ENCODE results near the gene ABHD14A. TPM values are rescaled to one million over a fixed set of nuclear protein-coding genes. Genes with fewer than 3 reads are reported as not detected.

ABHD14A gene
- total RNA-seq, 4 donors from 2014 or later, result 3.9 to 11.6 (median 7.7) TPM

DNA sequence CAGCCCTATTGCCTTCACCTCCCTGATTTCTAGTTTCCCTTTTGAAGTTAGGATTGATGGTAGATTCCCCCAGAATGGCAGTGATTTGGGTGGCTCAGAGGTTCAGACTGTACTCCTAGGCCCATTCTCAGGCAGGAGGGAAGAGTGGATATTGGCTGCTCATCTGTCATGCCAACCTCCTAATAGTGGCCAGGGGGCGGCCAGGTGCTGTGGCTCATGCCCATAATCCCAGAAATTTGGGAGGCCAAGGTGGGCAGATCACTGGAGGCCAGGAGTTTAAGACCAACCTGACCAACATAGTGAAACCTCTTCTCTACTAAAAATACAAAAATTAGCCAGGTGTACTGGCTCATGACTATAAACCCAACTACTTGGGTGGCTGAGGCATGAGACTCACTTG is 44.4 kb upstream of the ABHD14A start:
- no peak for DNase-seq
- Histone ChIP-seq H3K9me3 (no peaks in the 10 kb centered on the region), H3K36me3 (peaks cover 0 to 32% (median 0%) of the 10 kb centered on the region in 3 donors), H3K27me3 (no peaks in the 10 kb centered on the region), H3K4me1 (no peaks in the 10 kb centered on the region), H3K4me3 (no peak overlapping the region), H3K27ac (no peak overlapping the region)
- no peak for TF ChIP-seq POLR2A (IDR thresholded peaks at IDR 0.05)
- TF ChIP-seq, protein P1, sequence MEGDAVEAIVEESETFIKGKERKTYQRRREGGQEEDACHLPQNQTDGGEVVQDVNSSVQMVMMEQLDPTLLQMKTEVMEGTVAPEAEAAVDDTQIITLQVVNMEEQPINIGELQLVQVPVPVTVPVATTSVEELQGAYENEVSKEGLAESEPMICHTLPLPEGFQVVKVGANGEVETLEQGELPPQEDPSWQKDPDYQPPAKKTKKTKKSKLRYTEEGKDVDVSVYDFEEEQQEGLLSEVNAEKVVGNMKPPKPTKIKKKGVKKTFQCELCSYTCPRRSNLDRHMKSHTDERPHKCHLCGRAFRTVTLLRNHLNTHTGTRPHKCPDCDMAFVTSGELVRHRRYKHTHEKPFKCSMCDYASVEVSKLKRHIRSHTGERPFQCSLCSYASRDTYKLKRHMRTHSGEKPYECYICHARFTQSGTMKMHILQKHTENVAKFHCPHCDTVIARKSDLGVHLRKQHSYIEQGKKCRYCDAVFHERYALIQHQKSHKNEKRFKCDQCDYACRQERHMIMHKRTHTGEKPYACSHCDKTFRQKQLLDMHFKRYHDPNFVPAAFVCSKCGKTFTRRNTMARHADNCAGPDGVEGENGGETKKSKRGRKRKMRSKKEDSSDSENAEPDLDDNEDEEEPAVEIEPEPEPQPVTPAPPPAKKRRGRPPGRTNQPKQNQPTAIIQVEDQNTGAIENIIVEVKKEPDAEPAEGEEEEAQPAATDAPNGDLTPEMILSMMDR (IDR thresholded peaks at IDR 0.05), result no peak

DNA sequence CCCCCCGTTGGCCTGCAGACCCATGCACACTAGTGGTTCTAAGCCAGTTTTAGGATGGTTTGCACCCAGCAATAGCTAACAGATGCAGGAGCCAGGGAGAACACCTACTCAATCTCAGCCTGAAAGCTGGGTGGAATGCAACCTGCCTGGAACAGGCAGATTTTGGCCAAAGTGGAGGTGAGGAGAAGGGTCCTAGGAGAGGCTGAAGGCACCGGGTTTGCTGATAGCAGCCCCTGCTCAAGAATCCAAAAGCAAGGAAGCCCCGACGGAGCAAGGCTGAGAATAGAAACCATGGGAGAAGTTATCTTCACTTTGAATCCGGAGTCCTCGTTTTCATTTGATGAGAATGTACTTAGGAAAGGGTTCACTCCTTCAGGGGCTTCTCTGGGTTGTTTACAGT is 43.1 kb upstream of the ABHD14A start:
- no peaks in the 10 kb centered on the region for H3K9me3 ChIP-seq
- no peaks in the 10 kb centered on the region for H3K27me3 ChIP-seq
- DNase-seq, result no peak
- peaks cover 0 to 45% (median 0%) of the 10 kb centered on the region in 3 donors for H3K36me3 ChIP-seq
- TF ChIP-seq POLR2A (IDR thresholded peaks at IDR 0.05), result no peak
- TF ChIP-seq, protein P1 (IDR thresholded peaks at IDR 0.05), result no peak
- H3K4me3 ChIP-seq, result no peak overlapping the region
- H3K27ac ChIP-seq, result no peak overlapping the region
- no peaks in the 10 kb centered on the region for H3K4me1 ChIP-seq

DNA sequence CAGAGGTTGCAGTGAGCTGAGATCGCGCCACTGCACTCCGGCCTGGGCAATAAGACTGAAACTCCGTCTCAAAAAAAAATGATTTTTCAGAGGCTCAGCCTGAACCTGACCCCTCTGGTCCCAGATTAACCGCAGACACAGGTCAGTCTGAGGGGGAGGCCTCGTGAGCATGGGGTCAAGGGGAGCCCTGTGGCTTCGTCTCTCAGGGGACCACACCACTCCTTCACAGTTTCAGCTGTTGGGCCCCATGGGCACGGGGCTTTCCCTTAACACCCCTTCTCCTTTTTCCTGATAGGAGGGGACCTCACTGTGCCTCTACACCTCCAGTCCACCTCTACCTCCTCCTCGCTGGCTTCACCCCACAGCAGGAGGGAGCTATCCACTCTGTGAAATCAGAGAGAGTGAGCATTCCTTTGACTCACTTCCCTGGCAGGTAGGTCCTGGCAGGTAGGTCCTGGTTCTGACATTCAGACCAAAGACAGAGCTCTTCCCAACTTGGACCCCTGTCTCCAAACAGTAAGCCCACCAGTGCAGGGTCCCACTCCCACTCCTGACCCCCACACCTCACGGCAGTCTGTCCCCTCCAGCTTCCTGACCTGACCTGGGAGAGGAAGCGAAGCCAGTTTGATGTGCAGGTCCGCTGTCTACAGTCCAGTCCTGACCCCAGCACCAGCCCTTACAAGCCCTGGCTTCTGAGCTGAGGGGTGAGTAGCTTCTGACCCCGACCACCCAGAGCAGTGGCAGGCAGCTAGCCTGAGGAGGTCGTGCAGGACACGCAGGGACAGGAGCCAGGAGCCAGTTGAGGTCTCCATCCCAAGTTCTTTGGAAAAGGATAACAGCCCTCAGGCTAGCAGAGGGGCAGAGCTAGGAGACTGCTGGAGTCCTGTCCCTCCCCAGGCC is 42.1 kb upstream of the ABHD14A start:
- Histone ChIP-seq H3K36me3 (peaks cover 0 to 55% (median 0%) of the 10 kb centered on the region in 3 donors), H3K27me3 (no peaks in the 10 kb centered on the region), H3K4me3 (no peak overlapping the region), H3K9me3 (no peaks in the 10 kb centered on the region), H3K4me1 (no peaks in the 10 kb centered on the region), H3K27ac (no peak overlapping the region)
- DNase-seq, result no peak
- TF ChIP-seq POLR2A (IDR thresholded peaks at IDR 0.05), result no peak
- TF ChIP-seq, protein P1 (IDR thresholded peaks at IDR 0.05), result no peak

DNA sequence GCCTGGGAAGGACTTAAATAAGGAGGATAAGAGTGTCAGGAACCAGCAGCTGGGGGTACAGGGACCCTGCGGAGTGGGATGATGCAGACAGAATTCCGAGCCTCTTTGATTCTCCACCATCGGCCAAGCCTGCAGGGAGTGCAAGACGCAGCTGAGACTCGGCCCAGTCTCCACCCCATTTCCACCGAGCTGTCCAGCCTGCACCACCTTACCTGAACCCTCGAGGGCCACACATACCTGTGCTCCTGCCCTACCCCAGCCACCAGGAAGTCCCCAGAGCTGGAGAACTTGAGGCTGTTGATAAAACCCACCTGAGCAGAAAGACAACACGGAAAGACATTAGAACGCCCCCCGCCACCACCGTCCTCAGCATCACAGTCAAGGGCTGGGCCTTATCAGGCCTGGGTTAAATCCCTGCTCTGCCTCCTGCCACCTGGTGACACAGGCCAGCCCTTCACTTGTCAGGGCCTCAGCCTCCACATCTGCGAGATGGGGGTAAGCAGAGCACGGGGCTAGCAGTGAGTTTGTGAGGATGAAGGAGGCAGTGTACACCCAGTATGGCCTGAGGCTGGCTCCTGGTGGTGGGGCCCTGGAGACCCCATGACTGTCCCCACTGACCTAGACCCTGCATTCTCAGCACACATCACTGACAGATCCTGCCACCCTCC is 41.3 kb upstream of the ABHD14A start:
- Histone ChIP-seq H3K27ac (no peak overlapping the region), H3K36me3 (peaks cover 0 to 63% (median 0%) of the 10 kb centered on the region in 3 donors), H3K9me3 (no peaks in the 10 kb centered on the region), H3K27me3 (no peaks in the 10 kb centered on the region), H3K4me1 (no peaks in the 10 kb centered on the region), H3K4me3 (no peak overlapping the region)
- TF ChIP-seq, protein P1 (IDR thresholded peaks at IDR 0.05), result no peak
- TF ChIP-seq POLR2A (IDR thresholded peaks at IDR 0.05), result no peak
- no peak for DNase-seq

DNA sequence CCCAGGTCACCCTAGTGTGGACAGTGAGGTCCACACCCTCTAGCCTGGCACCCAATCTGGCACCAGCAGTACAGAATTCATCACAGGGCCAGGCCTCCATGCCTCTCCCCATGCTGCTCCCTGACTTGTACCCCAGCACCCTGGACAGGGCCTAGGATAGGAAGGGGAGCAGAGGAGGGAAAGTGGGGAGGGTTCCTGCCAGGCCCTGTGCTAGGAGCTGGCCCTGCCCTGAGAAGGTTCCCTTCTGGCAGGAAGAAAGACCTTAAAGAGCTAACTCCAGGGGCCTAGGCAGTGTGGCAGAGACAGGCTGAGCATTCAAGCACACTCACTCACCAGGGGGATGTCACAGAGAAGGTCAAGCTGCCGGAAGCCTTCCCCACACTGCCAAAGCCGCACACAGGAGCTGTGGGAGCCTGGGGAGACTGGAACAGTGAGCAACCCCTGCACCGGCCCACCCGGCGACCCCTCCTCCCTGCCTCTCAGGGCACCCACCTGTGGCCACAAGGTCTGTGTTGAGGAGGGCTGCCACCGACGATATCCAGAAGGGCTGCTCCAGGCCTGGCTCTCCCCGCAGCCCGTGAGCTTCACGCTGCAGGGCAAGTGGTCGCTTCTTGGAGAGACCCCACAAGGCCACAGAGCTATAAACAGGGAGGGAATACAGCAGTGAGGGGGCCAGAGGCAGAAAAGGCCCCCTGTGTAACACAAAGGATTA is 40.6 kb upstream of the ABHD14A start:
- Histone ChIP-seq H3K36me3 (peaks cover 0 to 65% (median 0%) of the 10 kb centered on the region in 3 donors), H3K9me3 (no peaks in the 10 kb centered on the region), H3K27me3 (no peaks in the 10 kb centered on the region), H3K27ac (no peak overlapping the region), H3K4me1 (no peaks in the 10 kb centered on the region), H3K4me3 (no peak overlapping the region)
- TF ChIP-seq POLR2A (IDR thresholded peaks at IDR 0.05), result no peak
- TF ChIP-seq, protein P1 (IDR thresholded peaks at IDR 0.05), result no peak
- DNase-seq, result no peak

Measured in Peyer's patch (tissue), 4 donors.